Ectodermal cell (in vitro differentiated cells): ENCODE measurements around the gene ABCB11.
"Not testable (repeated sequence)": the region's sequence is repeated elsewhere in the genome, so short reads cannot be mapped to it uniquely, and the experiment has no call there.

ENCODE experiments used
- H3K27ac ChIP-seq: 2 replicates; pipeline ENCODE4 v1.7.0; 2013; ENCODE audit warnings: mild to moderate bottlenecking, low read depth, low read length; ENCODE audit not compliant: insufficient read depth, poor library complexity, severe bottlenecking
- H3K27me3 ChIP-seq: 2 replicates; pipeline ENCODE4 v1.7.0; 2013; ENCODE audit warnings: mild to moderate bottlenecking, low read length; ENCODE audit not compliant: insufficient read depth, control insufficient read depth, poor library complexity, severe bottlenecking
- H3K36me3 ChIP-seq: one replicate; pipeline ENCODE4 v1.7.0; 2013; ENCODE audit warnings: low read length; ENCODE audit not compliant: control insufficient read depth, insufficient read depth
- H3K4me1 ChIP-seq: one replicate; pipeline ENCODE4 v1.7.0; 2013; ENCODE audit warnings: low read length; ENCODE audit not compliant: control insufficient read depth, insufficient read depth
- H3K4me3 ChIP-seq: 2 replicates; pipeline ENCODE4 v1.7.0; 2013; ENCODE audit warnings: low read depth, low read length, control low read depth; ENCODE audit not compliant: insufficient read depth
- H3K9me3 ChIP-seq: 2 replicates; pipeline ENCODE4 v1.7.0; 2013; ENCODE audit warnings: mild to moderate bottlenecking, low read length, moderate library complexity; ENCODE audit not compliant: control insufficient read depth
- WGBS, 2 experiments: methylation state at CpG; one replicate each; pipeline ENCODE4 v1.1.7; 2013; ENCODE audit warnings: missing lambda C conversion rate in 2 of 2; 5-methylcytosine and 5-hydroxymethylcytosine counted together

The ABCB11 gene

DNA sequence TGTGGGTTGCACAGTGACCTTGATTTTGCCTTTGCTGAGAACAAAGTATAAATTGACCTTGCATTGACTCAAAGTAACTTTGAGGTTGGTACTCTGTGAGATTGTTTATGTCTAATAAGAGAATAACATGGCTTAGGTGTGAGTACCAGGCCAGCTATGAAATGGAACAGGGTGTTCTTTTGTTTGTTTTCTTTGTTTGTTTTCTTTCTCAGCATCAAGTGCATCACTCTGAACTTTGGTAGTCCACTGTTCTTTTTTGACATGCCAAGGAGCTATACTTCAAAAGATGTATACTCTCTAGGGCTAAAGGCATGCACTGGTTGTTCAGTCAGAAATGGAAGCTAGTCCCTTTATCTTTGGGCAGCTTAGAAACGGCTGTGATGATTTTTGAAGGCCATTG, 5.1 kb downstream of the ABCB11 start:
- no peaks in the 10 kb centered on the region for H3K9me3 ChIP-seq
- 100% methylated on average over 1 of the region's 1 CpG for WGBS, 2 experiments
- no peak overlapping the region for H3K27ac ChIP-seq
- H3K27me3 ChIP-seq = no peaks in the 10 kb centered on the region
- H3K4me1 ChIP-seq = no peaks in the 10 kb centered on the region
- no peaks in the 10 kb centered on the region for H3K36me3 ChIP-seq
- no peak overlapping the region for H3K4me3 ChIP-seq

DNA sequence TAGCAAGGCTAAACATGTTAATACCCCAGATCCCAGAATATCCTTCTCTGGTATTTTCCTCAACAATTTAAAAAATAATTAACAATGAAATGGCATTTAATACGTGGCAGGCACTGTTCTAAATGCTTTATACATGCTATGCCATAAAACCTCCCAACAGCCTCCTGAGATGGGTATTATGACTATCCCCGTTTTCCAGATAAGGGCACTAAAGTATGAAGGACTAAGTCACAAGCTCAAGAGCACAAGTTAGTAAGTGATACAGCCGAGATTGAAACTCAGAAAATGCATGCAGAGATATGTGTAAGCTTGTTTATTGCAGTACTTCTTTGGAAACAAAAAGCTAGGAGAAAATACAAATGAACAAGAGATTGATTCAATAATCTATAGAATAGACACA, 8.0 kb downstream of the ABCB11 start:
- Histone ChIP-seq H3K36me3 (no peaks in the 10 kb centered on the region), H3K4me1 (no peaks in the 10 kb centered on the region), H3K9me3 (no peaks in the 10 kb centered on the region), H3K27ac (no peak overlapping the region), H3K4me3 (no peak overlapping the region), H3K27me3 (no peaks in the 10 kb centered on the region)
- 90 to 93% methylated on average over 3 of the region's 3 CpGs for WGBS, 2 experiments

DNA sequence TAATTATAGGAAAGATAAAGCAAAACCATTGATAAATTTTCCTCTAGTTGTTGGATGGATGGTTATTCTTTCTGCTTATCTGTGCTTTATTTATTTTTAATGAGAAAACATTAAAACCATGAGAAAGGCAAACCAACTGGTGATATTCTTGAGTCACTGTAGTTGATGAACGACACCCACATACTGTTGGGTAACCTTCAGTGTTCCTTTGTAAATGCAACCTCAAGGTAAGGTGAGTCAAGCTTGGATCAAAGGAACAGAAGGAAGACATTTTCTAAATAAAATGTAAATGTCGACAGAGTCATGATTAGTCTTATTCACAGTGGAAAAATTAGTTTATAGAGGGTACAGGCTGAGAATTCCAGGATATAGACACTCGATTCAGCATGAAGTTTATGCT, 12.7 kb downstream of the ABCB11 start:
- H3K4me3 ChIP-seq = no peak overlapping the region
- WGBS, 2 experiments = 95% methylated on average over 3 of the region's 3 CpGs
- no peaks in the 10 kb centered on the region for H3K27me3 ChIP-seq
- H3K9me3 ChIP-seq = no peaks in the 10 kb centered on the region
- H3K4me1 ChIP-seq = no peaks in the 10 kb centered on the region
- H3K36me3 ChIP-seq = no peaks in the 10 kb centered on the region
- no peak overlapping the region for H3K27ac ChIP-seq

DNA sequence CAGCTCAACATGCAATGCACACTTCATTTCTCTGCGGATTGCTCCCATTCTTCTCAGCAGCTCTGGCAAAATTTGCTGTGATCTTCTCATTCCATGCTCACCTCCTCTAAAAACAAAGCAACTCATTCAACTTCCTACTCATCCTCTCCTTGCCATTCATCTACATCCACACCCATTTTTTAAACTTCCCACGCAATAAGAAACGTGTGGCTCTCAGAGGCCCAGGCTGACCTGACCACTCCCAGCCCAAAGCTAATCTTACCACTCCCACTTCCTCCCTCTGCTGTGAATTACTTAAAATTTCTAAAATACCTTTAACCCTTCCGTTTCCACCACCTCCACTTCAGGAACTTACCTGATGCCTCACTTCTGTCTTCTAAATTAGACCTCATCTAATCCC, 15.2 kb downstream of the ABCB11 start:
- 69 to 70% methylated on average over 4 of the region's 4 CpGs for WGBS, 2 experiments
- Histone ChIP-seq H3K36me3 (no peaks in the 10 kb centered on the region), H3K9me3 (no peaks in the 10 kb centered on the region), H3K4me3 (no peak overlapping the region), H3K4me1 (no peaks in the 10 kb centered on the region), H3K27me3 (no peaks in the 10 kb centered on the region), H3K27ac (no peak overlapping the region)

DNA sequence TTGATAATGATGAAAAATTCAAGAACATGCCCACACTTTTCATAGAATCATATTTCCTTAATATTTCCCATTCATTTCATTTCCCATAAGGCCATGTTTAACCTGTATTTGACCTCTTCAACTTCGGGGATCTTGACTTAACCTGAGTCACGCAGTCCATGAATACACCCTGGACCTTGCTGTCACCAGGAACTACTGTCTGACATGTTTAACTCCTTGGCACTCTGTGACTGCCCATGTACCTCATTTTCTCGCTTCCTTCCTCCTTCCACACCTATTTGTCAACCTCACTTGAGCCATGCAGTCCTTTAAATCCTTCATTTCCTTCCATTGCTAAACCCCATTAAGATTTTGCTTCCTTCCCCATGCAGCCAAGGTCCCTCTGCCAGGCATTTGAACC, 16.3 kb downstream of the ABCB11 start:
- no peaks in the 10 kb centered on the region for H3K36me3 ChIP-seq
- no peaks in the 10 kb centered on the region for H3K27me3 ChIP-seq
- no peak overlapping the region for H3K4me3 ChIP-seq
- H3K4me1 ChIP-seq = no peaks in the 10 kb centered on the region
- H3K9me3 ChIP-seq = no peaks in the 10 kb centered on the region
- WGBS, 2 experiments = 94 to 95% methylated on average over 3 of the region's 3 CpGs
- no peak overlapping the region for H3K27ac ChIP-seq

DNA sequence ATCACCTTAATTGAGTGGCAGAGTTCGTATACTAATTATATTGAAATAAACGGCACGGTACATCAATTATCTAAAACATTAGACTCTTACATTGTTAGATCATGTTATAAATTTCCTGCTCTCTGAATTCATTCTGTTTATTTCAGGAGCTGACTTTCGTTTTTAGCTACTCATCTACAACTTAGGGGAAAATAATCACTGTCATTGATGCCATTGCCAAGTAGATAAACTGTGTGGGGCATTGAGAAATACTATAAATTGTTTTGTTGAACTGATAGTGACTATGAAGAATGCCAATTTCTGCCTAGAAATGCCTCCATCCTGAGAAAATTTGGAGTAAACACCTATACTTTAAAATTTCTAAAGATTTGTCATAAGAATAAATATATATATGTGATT, 17.5 kb downstream of the ABCB11 start:
- Histone ChIP-seq H3K4me3 (no peak overlapping the region), H3K27ac (no peak overlapping the region), H3K36me3 (no peaks in the 10 kb centered on the region), H3K4me1 (no peaks in the 10 kb centered on the region), H3K27me3 (no peaks in the 10 kb centered on the region), H3K9me3 (no peaks in the 10 kb centered on the region)
- 91 to 93% methylated on average over 4 of the region's 4 CpGs for WGBS, 2 experiments

DNA sequence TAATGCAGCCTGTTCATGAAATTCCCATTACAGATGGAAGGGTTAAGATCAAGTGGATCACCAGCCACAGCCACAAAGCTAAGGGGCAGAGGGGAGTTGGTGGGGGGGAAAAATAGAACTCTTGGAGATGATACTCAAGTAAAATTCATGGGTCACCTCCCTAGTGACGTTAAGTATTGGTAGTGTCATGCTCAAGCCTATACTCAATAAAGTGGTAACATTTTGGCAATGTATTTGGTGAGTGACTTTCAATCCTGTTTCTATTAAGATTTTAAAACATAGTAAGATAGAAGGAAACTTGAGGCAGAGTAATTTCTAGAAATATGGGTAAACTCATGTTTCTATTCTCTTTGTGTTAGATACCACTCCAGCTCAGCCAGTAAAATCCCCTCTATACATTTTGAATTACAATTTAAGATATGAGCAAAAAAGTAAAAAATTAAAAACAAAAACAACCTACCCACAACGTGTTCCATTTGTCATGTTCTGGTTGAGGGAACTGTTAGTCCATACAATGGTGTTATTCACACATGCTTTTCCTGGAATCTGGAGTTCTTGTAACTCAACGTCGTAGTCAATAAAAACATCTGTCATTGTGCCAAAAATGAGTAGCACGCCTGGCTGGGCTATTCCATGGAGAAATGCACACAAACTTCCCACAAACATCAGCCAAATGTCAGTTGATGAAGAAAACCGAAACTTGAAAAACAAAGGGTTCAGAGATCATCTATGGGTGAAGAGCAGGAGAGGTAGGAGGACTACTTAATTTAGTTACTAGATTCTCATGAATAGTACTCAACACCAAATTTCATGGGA, 18.1 kb downstream of the ABCB11 start:
- no peak overlapping the region for H3K27ac ChIP-seq
- H3K27me3 ChIP-seq = no peaks in the 10 kb centered on the region
- H3K4me3 ChIP-seq = no peak overlapping the region
- H3K36me3 ChIP-seq = no peaks in the 10 kb centered on the region
- H3K4me1 ChIP-seq = no peaks in the 10 kb centered on the region
- H3K9me3 ChIP-seq = no peaks in the 10 kb centered on the region
- 94 to 96% methylated on average over 5 to 6 of the region's 6 CpGs for WGBS, 2 experiments

DNA sequence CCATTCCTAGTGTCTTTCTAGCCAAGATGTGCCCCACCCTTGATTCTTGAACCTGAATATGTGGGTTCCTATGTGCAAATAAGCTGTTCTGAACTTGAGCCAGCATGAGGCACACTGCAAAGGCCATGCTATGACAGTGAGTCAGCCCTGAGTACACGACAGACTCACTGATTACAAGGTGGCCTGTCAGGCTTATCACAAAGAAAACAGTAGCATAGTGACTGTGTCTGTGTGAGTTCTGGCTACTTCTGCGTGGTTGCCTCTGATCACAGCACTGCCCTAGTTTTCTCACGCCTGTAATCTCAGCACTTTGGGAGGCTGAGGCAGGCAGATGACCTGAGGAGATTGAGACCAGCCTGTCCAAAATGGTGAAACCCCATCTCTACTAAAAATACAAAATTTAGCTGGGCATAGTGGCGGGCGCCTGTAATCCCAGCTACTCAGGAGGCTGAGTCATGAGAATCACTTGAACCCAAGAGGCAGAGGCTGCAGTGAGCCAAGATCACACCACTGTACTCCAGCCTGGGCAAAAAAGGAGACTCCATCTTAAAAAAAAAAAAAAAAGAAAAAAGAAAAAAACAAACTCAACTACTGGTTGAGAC, 18.8 kb downstream of the ABCB11 start:
- H3K27ac ChIP-seq, H3K9me3 ChIP-seq, H3K27me3 ChIP-seq, H3K4me3 ChIP-seq, H3K36me3 ChIP-seq, H3K4me1 ChIP-seq: not testable (repeated sequence)
- WGBS, 2 experiments = 77 to 84% methylated on average over 5 of the region's 5 CpGs

DNA sequence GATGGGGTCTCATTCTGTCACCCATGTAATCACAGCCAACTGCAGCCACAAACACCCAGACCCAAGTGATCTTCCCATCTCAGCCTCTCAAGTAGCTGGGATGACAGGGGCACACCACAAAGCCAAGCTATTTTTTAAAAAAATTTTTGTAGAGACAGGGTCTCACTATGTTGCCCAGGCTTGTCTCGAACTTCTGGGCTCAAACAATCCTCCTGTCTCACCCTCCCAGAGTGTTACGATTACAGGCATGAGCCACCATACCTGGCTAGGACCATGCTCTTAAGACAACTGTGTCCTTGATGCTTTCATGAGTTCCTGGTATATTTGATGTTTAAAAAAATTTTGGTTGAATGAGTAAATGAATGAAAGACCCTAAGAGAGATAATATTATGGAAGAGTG, 19.4 kb downstream of the ABCB11 start:
- H3K4me1 ChIP-seq = no peaks in the 10 kb centered on the region
- H3K4me3 ChIP-seq = no peak overlapping the region
- no peaks in the 10 kb centered on the region for H3K9me3 ChIP-seq
- no peaks in the 10 kb centered on the region for H3K27me3 ChIP-seq
- no peaks in the 10 kb centered on the region for H3K36me3 ChIP-seq
- WGBS, 2 experiments = 90 to 93% methylated on average over 2 of the region's 2 CpGs
- no peak overlapping the region for H3K27ac ChIP-seq

DNA sequence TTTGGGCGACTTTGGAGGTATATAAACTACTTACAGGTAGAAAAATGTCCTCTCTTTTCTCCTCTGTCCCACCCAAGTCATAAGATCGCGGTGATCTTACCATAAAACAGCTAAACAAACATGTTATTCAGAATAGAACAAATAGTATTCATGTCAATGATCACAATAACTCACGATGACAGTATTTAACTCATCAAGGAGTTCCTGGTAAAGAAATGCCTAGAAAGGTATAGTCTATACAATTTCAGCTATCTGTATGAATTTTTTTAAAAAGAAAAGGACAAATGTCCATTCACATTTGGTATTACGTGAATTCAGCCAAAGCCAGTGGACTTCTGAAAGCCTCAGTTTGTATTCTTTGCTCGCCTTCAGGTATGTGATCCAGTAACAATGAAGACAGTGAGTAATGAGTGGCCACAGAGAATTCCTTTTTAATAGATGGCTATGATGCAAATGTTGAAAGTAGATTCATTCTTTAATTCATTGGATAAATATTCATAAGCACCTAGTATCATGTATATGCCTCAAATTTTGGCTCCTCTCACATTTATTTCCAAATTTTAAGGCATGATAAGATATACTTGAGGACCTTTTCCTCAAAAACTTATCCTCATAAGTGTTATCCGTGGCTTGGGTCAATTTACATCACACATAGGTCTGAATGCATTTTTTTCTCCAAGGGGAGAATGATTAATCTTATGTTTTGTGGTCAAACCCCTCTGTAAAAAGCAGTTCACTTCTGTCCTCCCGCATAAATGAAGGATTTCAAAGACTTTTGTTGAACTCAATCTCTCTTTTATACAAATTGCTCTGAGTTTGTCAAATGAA, 20.3 kb downstream of the ABCB11 start:
- 90 to 94% methylated on average over 7 to 8 of the region's 8 CpGs for WGBS, 2 experiments
- Histone ChIP-seq H3K4me1 (no peaks in the 10 kb centered on the region), H3K27me3 (no peaks in the 10 kb centered on the region), H3K27ac (no peak overlapping the region), H3K4me3 (no peak overlapping the region), H3K9me3 (no peaks in the 10 kb centered on the region), H3K36me3 (no peaks in the 10 kb centered on the region)
